NCI-H524 treated with DMSO at 0.1 percent for 48 hours (cell line): ENCODE results near the gene MLF2.
A peak's percentile ranks its signal among the peaks of the same experiment; 100 is the strongest.

Experiments used
- DNase-seq: peaks from one replicate; lab custom pipeline; 2025; lab: John Stamatoyannopoulos, UW

The MLF2 gene

GRCh38 chr12:6778217-6778573 is 25.3 kb upstream of the MLF2 start:
- DNase-seq: no peak

GRCh38 chr12:6777386-6777785 is 24.4 kb upstream of the MLF2 start:
- no peak for DNase-seq

GRCh38 chr12:6775185-6776174 is 22.5 kb upstream of the MLF2 start:
- DNase-seq: no peak

GRCh38 chr12:6774499-6775062 is 21.6 kb upstream of the MLF2 start:
- DNase-seq: no peak

- no peak for DNase-seq
Observed at GRCh38 chr12:6773590-6774351, 20.8 kb upstream of the MLF2 start.

- DNase-seq: no peak
Observed at GRCh38 chr12:6772726-6773589, 20.0 kb upstream of the MLF2 start.

GRCh38 chr12:6772331-6772695 is 19.4 kb upstream of the MLF2 start, which contains the start of gene LAG3:
TSS of gene LAG3 (plus strand) at chr12:6772520. CDS start at chr12:6772853, 333 bp downstream.
- no peak for DNase-seq

- no peak for DNase-seq
Observed at GRCh38 chr12:6771509-6772330, 18.8 kb upstream of the MLF2 start.

- DNase-seq: no peak
Observed at GRCh38 chr12:6771091-6771495, 18.2 kb upstream of the MLF2 start.

GRCh38 chr12:6770600-6770999 is 17.7 kb upstream of the MLF2 start:
- DNase-seq: no peak

- no peak for DNase-seq
Observed at GRCh38 chr12:6770094-6770493, 17.2 kb upstream of the MLF2 start.

GRCh38 chr12:6769666-6770065 is 16.7 kb upstream of the MLF2 start:
- DNase-seq: no peak

- DNase-seq: peak; percentile 72
Observed at GRCh38 chr12:6768990-6769389, 16.0 kb upstream of the MLF2 start.

GRCh38 chr12:6768437-6768914 is 15.5 kb upstream of the MLF2 start:
- DNase-seq: no peak

- no peak for DNase-seq
Observed at GRCh38 chr12:6767353-6768319, 14.7 kb upstream of the MLF2 start.

- DNase-seq: no peak
Observed at GRCh38 chr12:6766651-6767349, 13.9 kb upstream of the MLF2 start.

- peak; percentile 68 for DNase-seq
Observed at GRCh38 chr12:6765634-6766581, 13.0 kb upstream of the MLF2 start, which contains the start of gene PTMS. TSS of gene PTMS (plus strand) at chr12:6766363. CDS start at chr12:6766706, 343 bp downstream.
